ENCODE data around the gene LARGE1.

The LARGE1 gene

GRCh38 chr22:33842006-33842354 is 78.3 kb downstream of the LARGE1 start:
- no peak for DNase-seq (ENCODE audit: low read depth)
- in situ Hi-C loops (cut with HindIII; ENCODE audit: low sequenced_read_pairs), result no loop called here
- no peak for TF ChIP-seq CTCF (IDR thresholded peaks at IDR 0.05; ENCODE audit: low read depth, low read length, missing control alignments)
- no peak overlapping the region for H3K4me3 ChIP-seq (ENCODE audit: low read depth, low read length)

- TF ChIP-seq CTCF (IDR thresholded peaks at IDR 0.05; ENCODE audit: low read depth, low read length, missing control alignments), result no peak
- in situ Hi-C loops (cut with HindIII; ENCODE audit: low sequenced_read_pairs), result no loop called here
- DNase-seq (ENCODE audit: low read depth), result no peak
- H3K4me3 ChIP-seq (ENCODE audit: low read depth, low read length), result no peak overlapping the region
Observed at GRCh38 chr22:33841281-33842005, 78.8 kb downstream of the LARGE1 start.

- no peak for TF ChIP-seq CTCF (IDR thresholded peaks at IDR 0.05; ENCODE audit: low read depth, low read length, missing control alignments)
- no peak for DNase-seq (ENCODE audit: low read depth)
- H3K4me3 ChIP-seq (ENCODE audit: low read depth, low read length), result no peak overlapping the region
- in situ Hi-C loops (cut with HindIII; ENCODE audit: low sequenced_read_pairs), result no loop called here
Observed at GRCh38 chr22:33838644-33839043, 81.6 kb downstream of the LARGE1 start.

- TF ChIP-seq CTCF (IDR thresholded peaks at IDR 0.05; ENCODE audit: low read depth, low read length, missing control alignments), result no peak
- in situ Hi-C loops (cut with HindIII; ENCODE audit: low sequenced_read_pairs), result no loop called here
- H3K4me3 ChIP-seq (ENCODE audit: low read depth, low read length), result no peak overlapping the region
- no peak for DNase-seq (ENCODE audit: low read depth)
Observed at GRCh38 chr22:33837826-33838225, 82.5 kb downstream of the LARGE1 start.

- in situ Hi-C loops (cut with HindIII; ENCODE audit: low sequenced_read_pairs), result no loop called here
- no peak for DNase-seq (ENCODE audit: low read depth)
- H3K4me3 ChIP-seq (ENCODE audit: low read depth, low read length), result no peak overlapping the region
- no peak for TF ChIP-seq CTCF (IDR thresholded peaks at IDR 0.05; ENCODE audit: low read depth, low read length, missing control alignments)
Observed at GRCh38 chr22:33835265-33835664, 85.0 kb downstream of the LARGE1 start.

- no peak for TF ChIP-seq CTCF (IDR thresholded peaks at IDR 0.05; ENCODE audit: low read depth, low read length, missing control alignments)
Observed at GRCh38 chr22:33832558-33833151, 87.6 kb downstream of the LARGE1 start.

More at GRCh38 chr22:33832558-33833151, 87.6 kb downstream of the LARGE1 start:
- no peak overlapping the region for H3K4me3 ChIP-seq (ENCODE audit: low read depth, low read length)
- in situ Hi-C loops (cut with HindIII; ENCODE audit: low sequenced_read_pairs), result no loop called here
- no peak for DNase-seq (ENCODE audit: low read depth)

Measured in astrocyte of the cerebellum (primary cell).